Activated CD8-positive, alpha-beta memory T cell treated with anti-CD3 and anti-CD28 coated beads, Interleukin-2, amount 50 U/mL, for 24 hours (primary cell): ENCODE results near the gene GCN1.

ENCODE experiments used
- DNase-seq: peaks from one replicate; pipeline ENCODE4 v3.0.0-alpha.2; 2020; ENCODE audit errors: extremely low read depth

The GCN1 gene

DNA sequence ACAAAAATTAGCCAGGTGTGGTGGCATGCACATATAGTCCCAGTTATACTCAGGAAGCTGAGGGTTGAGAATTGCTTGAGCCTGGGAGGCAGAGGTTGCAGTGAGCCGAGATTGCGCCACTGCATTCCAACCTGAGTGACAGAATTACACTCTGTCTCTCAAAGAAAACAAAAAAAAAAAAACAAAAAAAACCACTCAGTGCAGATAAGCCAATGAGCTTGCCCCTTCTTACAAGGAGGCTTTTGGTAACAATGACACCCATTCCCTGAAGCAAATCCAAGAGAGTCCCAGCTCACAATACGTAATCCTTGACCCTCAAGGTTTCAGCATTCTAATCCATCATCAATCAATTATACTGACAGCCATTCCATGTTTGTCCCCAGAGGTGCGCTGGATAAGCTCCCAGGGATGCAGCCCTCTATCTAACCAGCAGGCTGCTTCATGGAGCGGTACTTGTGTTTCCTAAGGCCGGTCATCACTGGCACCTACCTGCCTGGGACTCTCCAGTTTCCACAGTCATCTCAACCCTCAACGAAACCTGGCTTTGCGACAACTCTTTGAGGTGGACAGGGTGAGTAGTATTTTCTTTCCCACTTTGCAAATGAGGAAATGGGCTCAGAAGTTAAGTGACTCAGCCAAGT, 12.4 kb downstream of the GCN1 start:
- DNase-seq: no peak

- DNase-seq: no peak
Observed at GRCh38 chr12:120180975-120181374, 13.5 kb downstream of the GCN1 start.

- DNase-seq: no peak
Observed at GRCh38 chr12:120175537-120175936, 19.0 kb downstream of the GCN1 start.

DNA sequence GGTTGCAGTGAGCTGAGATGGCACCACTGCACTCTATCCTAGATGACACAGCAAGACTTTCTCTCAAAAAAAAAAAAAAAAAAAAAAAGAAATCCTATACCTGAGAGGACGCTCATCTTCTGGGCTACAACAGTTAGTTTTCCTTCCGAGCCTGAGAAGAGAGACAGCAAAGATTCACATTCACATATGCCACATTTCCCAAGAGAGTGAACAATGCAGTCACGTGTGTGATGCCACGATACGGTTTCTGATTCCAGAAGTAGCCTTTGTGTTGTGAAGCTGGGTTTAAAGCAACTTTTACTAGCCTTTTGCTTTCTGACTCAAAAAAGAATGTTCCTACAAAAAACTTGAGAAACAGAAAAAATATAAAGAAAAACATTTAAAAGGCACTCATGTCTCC, 19.5 kb downstream of the GCN1 start:
- no peak for DNase-seq

GRCh38 chr12:120172053-120172452, 22.5 kb downstream of the GCN1 start:
- no peak for DNase-seq

GRCh38 chr12:120170631-120171030, 23.9 kb downstream of the GCN1 start:
- no peak for DNase-seq

- no peak for DNase-seq
Observed at GRCh38 chr12:120169946-120170345, 24.6 kb downstream of the GCN1 start.

DNA sequence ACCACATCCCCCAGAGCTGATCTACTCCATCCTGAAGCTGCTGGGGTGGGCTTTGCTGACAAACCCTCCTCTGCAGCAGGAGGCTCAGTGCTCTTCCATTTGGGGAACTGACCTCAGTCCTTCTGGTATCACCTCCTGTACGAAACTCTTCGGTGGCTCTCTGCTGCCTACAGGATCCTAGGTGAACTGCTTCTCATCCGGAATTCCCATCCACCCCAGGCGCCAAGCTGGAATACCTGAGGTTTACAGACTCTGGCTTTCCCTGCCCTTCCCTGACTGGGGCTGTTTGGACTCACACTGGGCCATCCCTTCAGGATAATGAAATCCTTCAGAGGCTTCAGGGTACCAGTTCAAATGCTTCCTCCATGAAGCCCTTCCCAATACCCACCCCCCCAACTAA, 26.2 kb downstream of the GCN1 start:
- no peak for DNase-seq

- DNase-seq: no peak
Observed at GRCh38 chr12:120167529-120168095, 26.9 kb downstream of the GCN1 start.

DNA sequence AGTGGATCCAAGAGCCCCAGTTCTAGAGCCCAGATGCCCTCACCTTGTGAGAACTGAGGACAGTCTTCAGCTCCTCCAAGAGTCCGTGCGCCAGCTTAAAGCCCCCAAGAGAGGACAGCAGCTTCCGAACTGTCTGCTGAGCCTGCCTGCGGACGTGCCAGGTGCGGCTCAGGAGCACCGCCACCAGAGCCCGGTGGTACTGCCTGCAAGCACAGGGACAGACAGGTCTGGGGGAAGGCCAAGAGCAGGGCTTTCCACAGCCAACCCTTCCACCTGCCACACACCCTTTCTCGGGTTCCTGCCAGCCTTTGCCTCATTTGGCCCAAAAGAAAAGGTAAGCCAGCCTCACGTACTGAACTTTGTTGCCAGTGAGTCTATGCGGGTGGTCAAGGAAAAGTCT, 30.2 kb downstream of the GCN1 start:
- no peak for DNase-seq

DNA sequence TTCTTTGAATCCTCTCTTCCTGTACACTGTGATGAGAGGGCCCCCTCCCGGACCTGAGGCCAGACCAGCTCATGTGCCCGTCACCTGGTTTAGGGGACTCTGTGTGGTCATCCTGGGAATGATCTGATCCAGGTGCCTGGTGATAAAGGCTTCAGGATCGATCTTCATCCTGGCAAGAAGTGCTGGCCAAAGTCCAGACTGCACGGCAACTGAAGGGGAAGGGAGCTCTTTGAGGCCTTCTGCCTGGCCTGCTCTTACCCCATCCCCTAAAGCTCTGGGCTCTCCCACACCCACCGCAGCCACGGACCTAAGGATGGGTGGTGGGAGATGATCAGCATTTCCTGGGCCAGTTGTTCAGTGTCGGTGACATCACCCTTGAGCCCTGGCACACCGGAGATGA, 31.8 kb downstream of the GCN1 start:
- DNase-seq: no peak

DNA sequence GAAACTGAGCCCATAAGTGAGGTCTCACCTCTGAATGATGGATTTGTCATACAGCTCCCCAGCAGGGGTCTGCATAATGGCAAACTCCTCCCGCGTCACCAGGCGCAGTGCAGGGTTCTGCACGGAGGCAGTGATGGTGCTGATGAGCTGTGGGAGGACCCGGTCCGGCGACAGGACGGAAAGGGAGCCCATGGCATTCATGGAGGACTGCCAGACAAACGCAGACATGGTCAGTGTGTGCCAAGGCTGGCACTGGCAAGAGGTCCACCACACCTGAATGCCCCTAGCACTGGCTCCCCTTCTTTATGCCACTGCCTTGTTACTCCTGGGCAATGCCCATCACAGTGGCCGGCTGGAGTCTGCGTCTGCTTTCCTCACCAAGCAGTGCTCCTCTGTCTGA, 32.7 kb downstream of the GCN1 start:
- DNase-seq: no peak

DNA sequence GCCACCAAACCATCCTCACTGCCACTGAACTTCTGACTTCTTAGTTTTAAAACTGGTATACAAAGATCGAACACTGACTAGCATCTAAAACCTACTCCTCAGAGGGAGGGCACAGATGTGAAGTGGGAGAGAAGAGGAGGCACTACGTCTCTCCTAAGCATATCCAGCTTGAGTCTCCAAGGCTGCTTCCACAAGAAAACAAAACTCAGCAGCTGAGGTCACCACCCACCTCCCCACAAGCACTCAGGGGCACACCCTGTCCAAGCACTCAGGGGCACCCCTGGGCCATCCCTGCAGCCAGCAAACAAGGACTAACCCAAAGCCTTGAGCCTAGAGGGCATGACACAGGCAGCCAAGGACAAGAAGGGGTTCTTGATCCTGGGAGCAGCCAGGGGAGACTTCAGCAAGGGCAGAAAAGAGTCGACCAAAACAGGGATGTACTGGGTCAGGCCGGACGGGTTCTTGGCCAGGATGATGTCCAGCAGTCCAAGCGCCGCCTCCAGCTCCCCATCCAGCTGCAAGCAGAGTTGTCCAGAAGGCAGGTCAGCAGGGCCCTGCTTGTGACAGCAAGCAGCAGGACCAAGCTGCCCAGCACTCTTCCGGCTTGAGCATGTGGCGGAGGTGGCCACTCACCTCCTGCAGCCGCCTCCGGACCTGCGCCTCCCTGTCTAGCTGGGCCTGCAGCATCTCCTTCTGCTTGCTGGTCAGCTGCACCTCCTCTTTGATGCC, 34.8 kb downstream of the GCN1 start:
- DNase-seq: no peak

- DNase-seq: no peak
Observed at GRCh38 chr12:120158351-120158750, 36.2 kb downstream of the GCN1 start.

DNA sequence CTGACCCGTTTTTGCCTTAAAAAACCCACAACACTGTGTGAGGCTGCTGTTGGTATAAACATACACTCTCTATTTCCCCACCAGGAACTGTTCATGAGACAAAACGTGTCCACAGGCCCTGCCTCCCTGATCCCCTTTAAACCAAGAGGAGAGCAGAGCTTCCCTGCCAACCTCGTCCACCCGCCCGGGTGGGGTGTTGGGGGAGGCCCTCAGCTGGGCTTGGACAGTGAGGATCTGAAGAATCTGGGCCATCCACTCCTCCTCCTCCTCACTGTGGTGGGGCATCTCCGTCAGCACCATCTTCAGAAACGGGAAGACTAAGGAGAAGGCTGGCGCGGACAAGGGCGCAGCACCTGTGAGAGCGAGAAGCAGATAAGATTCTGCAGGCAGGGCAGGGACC, 36.8 kb downstream of the GCN1 start:
- no peak for DNase-seq

DNA sequence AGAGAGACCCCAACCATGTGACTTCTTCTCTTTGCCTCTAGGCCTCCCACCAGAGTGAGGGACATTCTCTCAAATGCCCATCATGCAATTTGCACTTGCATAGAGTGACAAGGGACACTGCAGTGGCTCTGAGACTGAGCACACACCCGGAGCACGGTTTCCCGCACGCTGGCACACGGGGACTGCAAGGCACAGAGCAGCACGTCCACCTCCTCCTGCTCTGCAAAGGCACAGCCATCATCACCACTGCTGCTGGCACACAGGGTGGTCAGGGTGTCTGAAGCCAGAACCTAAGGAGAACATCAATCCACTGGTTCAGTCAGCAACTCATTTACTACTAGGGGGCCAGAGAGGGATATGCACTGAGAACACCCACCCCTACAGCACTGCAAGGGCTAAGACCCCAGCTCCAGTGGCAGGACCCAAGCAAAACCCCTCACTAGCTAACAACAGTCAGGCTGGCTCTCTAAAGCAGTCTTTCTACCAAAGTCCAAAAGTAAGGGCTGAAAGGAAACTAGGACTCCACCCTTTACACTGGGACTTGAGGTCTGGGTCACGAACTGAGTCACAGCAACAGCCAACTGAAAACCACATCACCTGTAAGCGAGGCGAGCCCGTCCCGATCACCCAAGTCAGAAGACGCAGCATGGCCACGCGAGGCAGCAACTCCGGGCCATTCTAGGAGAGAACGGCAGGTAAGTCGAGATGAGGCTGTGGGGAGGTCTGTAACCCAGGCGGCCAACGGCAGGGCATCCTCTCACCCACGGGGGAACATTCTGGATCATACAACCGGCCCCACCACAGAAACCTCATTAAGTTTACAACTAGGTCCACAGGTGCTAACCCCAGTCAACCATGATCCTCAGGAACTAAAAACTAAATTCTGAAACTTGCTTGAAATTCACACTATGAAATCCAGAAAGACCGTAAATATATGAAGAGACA, 37.9 kb downstream of the GCN1 start:
- no peak for DNase-seq

DNA sequence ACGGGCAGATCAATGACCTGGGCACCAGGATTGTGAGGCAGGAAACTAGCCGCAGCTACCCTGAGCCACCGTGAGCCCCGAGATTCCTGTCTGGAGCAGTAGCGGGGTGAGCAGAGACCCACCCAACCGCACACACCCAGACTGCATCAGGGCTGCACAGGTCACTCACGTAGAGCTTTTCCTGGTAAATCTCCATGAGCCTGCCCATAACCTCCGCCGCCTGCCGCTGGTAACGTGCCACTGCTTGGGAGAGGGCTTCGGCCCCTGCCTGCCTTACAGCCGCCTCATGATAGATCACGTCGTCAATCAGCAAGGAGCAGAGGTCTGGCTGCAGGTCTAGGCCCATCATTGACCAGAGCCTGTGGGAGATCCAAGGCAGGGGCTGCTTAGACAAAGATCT, 39.4 kb downstream of the GCN1 start:
- no peak for DNase-seq

DNA sequence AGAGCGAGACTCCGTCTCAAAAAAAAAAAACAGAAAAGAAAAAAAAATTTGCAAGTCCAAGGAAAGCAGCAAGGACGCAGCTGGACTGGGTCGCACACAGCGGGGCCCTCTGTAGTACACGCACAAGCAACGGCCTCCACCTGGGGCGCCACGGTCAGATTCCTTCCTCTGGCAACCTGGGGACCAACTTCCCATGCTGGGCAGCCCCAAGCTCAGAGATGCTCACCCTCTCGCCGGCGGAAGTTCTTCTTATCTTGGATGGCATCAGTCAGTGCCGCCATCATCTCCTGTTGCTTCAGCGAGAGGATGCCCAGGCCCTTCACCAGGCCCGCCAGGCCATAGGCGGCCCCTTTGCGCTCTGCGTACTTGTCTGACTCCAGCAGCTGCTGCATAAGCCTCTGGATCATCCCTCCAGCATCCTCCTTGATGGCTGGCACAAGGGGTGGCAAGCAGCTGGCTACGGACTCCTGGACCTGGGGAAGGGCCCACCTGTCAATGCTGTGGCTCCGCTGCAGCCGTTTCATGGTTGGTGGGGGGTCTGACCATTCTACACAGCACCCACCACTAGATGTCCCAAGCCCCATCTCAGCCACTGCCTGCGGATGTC, 43.5 kb downstream of the GCN1 start:
- no peak for DNase-seq

DNA sequence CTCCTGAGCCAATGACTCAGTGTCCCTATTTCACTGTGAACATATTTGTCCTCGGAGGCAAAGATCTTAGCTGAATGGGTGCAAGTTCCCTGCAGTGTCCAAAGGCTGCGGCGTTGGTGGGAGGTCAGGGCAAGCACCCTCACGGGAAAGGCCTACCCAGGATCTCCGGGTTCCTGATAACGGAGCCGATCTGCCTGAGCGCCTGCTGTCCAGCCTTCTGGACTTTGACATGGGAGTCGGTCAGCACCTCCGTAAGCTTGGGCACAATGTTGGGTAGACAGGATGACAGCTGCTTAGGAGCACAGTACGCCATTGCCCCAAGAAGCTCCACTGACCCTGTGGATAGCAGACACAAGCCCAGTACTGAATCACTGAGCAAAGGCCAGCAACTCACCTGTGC, 46.5 kb downstream of the GCN1 start:
- DNase-seq: no peak

- no peak for DNase-seq
Observed at GRCh38 chr12:120145164-120145563, 49.4 kb downstream of the GCN1 start.

GRCh38 chr12:120144215-120144614, 50.3 kb downstream of the GCN1 start:
- DNase-seq: no peak
